Brain pericyte (primary cell): ENCODE measurements around the gene KRTAP1-4.
"Not testable (repeated sequence)": the region's sequence is repeated elsewhere in the genome, so short reads cannot be mapped to it uniquely, and the experiment has no call there.

Experiments
- DNase-seq: peaks from one replicate; pipeline ENCODE4 v3.0.0-alpha.2; 2012; ENCODE audit warnings: low read depth, low spot score

KRTAP1-4 gene

DNA sequence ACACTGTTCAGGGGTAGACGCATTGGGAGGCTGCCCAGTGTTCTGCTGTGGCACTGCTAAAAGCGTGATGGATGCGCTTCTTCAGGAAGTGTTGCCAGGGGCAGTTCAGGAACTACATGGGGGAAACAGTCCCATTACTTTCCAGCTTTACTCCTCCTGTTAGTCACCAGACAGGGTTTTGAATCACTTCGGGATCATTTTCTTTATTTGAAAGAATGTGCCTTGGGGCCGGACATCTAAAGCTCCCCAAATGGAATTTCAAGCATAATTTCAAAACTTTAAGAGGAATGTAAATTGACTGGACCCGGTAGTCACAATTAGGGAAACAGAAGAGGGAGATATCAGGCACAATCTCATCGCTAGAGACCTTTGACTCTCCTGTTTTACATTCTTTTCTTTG is 18.4 kb upstream of the KRTAP1-4 start:
- no peak for DNase-seq

DNA sequence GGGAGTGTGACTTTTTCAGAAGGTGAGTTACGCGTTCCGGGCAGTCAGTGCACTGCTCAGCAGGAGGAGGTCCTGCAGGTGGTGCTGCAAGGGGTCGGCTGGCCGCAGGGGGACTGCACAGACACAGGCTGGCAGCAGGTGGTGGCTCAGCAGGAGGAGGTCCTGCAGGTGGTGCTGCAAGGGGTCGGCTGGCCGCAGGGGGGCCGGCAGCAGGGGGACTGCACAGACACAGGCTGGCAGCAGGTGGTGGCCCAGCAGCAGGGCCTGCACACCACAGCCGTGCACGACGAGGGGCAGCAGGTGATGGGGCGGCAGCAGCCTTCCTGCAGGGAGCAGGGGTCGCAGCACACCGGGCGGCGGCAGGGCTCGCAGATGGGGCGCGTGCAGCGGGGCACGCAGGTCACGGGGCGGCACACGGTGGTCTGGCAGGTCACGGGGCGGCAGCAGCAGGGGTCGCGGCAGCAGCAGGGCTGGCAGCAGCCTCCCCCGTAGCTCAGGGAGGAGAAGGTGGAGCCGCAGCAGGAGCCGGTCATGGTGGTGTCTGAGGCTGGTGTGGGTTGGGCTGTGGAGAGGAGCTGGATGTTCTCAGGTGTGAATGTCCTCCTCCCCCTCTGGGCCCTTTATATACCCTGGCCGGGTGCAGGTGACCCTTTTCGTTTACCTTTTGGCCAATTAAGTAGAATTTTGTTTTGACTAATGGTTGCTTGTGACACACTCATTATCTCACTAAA is 16.9 kb upstream of the KRTAP1-4 start, which contains the start of gene KRTAP2-1:
Gene KRTAP2-1 (minus strand): TSS at position 582 of the 731 bp plus-strand sequence. CDS start 49 bp downstream, at position 533.
- not testable (repeated sequence) for DNase-seq

DNA sequence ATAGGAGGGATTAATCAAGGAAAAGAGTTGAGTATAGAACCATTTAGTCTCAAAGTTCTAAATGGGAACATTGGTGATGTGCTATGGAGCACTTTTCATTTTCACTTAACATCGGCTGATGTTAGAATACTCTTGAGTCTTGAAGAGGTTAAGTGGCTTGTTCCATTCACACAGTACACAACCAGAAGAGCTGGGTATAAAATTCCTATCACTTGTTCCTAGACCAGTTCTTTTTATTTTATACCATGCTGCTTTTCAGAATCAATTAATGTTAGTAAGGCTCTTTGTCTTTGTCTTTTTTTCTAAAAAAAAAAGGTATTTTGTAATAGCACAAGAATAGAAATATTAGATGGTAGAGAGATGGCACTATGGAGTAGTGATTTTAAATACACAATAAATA is 13.0 kb upstream of the KRTAP1-4 start:
- DNase-seq: no peak

DNA sequence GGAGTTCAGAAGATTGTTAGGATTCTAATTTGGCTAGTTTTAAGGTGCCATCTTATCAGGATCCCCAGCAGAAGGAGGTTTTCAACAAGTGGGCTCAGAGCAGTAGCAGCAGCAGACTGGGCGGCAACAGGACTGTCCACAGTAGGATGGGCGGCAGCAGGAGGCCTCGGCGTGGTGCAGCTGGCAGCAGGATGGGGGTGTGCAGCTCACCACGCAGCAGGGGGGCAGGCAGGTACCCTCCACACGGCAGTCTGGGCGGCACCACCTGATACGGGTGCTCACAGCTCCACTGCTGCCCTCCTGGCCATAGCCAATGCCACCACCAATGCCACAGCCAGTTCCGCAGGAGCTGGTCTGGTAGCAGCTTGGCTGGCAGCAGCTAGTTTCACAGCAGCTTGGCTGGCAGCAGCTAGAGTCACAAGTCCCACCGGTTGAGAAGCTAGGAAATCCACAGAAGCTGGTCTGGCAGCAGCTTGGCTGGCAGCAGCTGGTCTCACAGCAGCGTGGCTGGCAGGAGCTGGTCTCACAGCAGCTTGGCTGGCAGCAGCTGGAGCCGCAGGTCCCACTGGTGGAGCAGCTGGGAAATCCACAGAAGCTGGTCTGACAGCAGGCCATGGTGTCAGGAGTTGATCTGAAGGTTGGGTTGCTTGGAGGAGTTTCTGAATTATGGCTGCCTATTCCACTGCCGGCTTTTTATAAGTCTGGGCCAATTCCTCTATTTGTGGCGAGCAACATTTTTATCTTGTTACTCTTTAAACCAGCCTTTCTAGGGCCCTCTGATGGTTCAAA is 11.0 kb upstream of the KRTAP1-4 start, which contains the start of gene KRTAP1-1:
Gene KRTAP1-1 (minus strand): TSS at position 668 of the 789 bp plus-strand sequence. CDS start 53 bp downstream, at position 615.
- not testable (repeated sequence) for DNase-seq

DNA sequence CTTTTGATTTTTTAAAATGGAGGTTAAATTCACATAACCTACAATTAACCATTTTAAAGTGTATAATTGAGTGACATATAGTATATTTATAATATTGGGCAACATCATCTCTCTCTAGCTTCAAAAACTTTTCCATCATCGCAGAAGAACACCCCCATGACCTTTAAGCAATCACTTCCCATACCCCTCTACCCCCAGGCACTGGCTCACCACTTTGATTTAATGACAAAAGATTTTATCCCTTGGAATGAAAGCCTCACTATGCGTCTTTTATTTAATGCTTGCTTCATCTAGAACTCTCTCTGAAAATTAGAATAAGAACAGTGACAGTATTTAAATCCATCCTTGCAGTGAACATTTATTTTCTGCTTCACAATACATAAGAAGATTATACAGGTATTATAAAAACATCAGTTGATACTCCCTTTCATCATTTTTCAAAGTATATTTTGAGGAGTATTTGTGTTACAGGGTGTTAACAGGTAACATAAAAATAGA is 7.9 kb upstream of the KRTAP1-4 start:
- DNase-seq: no peak

DNA sequence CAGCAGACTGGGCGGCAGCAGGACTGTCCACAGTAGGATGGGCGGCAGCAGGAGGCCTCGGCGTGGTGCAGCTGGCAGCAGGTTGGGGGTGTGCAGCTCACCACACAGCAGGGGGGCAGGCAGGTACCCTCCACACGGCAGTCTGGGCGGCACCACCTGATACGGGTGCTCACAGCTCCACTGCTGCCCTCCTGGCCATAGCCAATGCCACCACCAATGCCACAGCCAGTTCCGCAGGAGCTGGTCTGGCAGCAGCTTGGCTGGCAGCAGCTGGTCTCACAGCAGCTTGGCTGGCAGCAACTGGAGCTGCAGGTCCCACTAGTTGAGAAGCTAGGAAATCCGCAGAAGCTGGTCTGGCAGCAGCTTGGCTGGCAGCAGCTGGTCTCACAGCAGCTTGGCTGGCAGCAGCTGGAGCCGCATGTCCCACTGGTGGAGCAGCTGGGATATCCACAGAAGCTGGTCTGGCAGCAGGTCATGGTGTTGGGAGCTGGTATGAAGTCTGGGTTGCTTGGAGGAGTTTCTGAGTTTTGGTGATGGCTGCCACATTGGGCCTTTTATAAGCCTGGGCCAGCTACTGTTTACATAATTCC is 4.4 kb upstream of the KRTAP1-4 start, which contains the start of gene KRTAP1-3:
Gene KRTAP1-3 (minus strand): TSS at position 529 of the 590 bp plus-strand sequence. CDS start 53 bp downstream, at position 476.
- not testable (repeated sequence) for DNase-seq

DNA sequence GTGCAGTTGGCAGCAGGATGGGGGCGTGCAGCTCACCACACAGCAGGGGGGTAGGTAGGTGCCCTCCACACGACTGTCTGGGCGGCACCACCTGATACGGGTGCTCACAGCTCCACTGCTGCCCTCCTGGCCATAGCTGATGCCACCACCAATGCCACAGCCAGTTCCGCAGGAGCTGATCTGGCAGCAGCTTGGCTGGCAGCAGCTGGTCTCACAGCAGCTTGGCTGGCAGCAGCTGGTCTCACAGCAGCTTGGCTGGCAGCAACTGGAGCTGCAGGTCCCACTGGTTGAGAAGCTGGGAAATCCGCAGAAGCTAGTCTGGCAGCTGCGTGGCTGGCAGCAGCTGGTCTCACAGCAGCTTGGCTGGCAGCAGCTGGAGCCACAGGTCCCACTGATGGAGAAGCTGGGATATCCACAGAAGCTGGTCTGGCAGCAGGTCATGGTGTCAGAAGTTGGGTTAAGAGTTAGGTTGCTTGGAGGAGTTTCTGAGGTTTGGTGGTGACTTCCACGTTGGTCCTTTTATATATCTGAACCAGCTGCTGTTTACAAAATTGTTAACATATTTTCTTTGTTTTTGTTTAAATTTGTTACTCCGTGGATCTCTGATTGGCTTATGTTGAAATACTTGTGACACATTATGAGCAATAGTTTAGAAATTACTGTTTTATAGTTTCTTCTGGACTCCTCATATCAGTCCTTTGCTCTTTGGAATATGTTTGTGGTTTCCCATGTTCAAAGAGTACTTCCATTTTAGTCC is 3.1 kb downstream of the KRTAP1-4 start, which contains the start of gene KRTAP1-5:
Gene KRTAP1-5 (minus strand): TSS at position 494 of the 757 bp plus-strand sequence. CDS start 53 bp downstream, at position 441.
- no peak for DNase-seq

DNA sequence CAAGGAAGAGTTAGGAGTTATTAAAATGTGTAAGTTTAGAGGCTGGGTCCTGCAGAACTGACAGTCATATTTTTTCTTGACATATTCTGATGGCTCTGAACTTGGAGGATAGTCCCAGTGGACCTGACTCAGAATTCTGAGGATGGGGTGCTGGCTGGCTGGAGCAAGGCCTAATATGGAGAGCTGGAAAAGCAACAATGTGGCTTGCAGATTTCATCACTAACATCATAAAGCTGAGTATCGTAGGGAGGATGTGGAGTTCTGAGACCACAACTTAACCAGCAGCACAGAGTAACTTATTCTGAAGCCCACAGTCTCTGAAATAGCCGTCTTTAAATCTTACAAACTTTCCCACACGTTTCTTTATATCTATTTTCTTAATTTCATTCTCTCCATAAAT is 5.3 kb downstream of the KRTAP1-4 start:
- no peak for DNase-seq

DNA sequence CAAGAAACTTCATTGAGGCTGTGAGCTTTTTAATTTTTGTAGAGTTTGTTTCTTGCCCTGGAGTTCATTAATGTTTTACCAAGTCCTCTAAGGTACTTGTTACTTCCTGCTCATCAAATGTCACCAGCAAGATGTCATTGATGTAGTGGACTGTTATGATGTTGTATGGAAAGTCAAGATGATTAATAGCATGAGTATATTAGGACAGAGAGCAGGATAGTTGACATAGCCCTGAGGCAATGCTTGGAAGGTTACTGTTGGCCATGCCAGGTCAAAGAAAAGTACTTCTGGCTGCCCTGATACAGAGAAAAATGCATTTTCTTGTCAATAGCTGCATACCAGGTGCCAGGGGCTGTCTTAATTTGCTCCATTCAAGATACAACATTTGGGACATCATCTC is 9.7 kb downstream of the KRTAP1-4 start:
- DNase-seq: no peak

DNA sequence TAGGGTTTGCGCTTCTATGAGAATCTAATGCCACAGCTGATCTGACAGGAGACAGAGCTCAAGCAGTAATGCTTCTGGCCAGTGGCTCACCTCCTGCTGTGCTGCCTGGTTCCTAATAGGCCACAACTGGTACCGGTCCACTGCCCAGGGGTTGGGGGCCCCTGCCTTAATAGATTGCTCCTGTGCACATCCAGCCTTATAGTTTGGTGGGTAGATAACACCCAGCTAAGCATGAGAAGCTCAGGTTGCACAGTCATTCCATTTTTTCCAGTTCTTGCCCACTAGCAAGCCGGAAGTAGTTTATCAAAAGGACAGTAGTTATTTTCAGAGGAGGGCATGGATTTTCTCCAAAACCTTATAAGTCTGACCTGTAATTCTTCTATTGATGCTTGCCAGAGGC is 10.6 kb downstream of the KRTAP1-4 start:
- no peak for DNase-seq

DNA sequence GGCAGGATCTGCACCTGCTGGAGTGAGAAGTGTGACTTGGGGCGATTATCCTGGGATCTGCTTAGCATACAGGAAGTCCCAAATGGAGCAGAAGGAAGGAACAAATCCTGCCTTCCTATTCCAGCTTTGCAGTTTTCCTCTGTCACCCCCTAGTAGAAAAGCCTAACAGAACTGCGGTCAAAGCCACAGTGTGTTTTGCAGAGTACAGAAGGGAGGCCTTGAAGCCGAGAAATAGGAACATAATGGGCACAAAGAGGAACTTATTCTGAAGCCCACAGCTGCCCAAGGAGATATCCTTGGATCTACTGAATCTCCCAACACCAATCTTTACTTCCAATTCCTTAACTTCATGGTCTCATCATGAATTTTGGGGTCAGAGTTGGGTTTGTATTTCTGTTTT is 11.5 kb downstream of the KRTAP1-4 start:
- DNase-seq: no peak

DNA sequence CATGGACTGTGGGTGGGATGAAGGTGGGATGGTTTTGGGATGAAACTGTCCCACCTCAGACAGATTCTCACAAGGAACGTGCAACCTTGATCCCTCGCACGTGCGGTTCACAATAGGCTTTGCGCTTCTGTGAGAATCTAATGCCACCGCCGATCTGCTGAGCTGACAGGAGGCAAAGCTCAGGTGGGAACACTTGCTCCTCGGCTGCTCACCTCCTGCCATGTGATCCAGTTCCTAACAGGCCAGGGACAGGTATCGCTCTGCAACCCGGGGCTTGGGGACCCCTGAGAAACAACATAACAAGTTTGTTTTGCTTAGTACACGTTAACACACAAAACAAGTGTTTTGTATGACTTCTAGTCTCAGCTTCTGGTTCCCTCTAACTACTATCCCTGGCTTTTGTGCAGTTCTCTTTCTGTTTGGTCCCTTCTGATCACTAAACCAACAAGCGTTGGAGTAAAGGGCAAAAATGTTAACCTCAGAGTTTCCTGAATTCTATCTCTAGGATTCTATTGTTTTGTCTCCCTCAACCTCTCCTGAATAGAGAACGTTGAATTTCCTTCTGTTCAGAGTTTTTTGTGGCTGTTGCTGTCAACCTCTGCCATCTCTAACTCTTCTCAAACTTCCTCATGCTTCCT is 13.3 kb downstream of the KRTAP1-4 start:
- DNase-seq: no peak

DNA sequence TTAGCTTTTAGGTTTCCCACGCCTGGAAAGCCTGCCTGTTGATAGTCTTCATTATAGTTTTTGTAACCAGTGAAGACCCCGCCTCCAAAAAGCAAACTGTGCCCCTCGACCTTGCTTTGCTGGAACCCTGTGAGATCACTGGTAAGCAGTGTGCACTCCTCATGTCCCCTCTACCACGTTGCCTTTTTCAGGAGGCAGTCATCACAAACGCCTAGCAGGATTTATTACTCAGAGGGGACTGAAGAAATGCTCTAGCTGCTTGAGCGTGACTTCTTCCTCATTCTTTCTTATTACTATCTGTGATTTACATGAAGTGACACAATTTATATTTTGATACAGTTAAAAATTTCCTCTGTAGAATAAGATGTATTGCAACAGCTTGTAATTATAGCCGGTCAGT is 14.5 kb downstream of the KRTAP1-4 start:
- DNase-seq: no peak

DNA sequence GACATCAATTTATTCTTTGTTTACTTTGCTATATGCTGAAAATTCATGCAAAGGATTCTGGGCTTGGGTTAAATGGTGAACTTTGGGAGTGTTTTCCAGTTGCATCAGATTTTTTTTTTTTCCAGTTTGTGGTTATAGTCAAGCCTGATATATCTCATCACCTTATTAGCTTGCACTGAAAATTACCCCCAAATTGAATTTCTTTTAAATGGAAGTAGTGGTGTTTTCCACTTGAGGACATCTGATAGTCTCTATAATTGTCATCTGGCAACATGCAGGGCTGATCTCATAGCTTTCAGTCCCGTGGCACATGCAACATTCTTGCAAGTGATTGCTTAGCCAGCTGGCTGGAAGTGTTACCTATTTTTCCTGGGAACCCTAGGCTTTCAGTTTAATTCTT is 16.4 kb downstream of the KRTAP1-4 start:
- DNase-seq: no peak

DNA sequence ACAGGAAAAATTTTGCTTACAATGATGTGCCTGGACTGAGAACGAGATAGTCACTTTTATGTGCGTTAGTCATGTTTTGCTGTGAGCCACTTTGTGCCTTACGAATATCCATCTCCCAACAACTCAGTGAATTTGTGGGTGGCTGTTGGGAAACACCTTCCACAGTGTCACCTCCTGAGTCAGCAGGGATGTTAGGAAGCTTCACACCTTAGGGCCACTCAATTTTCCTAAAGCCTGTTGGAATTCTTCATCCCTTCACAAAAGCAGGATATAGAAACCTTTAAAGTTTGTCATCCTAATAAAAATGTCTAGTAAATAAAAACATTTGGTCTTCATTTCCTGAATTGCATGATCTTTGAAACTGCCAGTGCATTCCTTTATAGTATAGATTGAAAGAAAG is 16.8 kb downstream of the KRTAP1-4 start:
- DNase-seq: no peak

DNA sequence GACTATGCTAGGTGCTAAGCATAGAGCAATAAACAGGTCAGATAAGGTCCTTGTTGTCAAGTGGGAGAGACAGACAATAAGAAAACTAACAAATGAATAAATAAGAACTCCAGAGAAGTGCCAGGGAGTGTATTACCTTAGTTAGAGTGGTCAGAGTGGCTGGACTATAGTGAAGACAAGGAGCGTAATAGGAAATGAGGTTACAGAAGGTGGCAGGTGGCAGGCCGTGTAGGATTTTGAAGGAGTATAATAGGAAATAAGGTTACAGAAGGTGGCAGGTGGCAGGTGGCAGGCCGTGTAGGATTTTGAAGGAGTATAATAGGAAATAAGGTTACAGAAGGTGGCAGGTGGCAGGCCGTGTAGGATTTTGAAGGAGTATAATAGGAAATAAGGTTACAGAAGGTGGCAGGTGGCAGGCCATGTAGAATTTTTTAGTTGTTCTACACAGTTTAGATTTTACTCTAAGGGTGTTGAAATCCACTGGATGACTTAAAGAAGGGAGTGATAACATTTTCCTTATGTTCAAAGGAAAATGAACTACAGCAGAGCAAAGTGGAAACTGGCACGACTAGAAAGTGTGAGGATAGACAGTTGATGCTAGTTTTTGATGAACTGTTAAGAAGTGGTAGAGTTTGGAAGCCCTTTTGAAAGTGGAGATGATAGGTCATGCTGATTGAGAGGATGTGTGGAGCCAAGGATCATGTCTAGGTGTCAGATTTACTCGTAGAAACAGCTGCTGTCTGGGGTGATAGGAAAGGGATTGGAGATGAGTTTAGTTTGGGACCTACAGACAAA is 17.5 kb downstream of the KRTAP1-4 start:
- DNase-seq: no peak

DNA sequence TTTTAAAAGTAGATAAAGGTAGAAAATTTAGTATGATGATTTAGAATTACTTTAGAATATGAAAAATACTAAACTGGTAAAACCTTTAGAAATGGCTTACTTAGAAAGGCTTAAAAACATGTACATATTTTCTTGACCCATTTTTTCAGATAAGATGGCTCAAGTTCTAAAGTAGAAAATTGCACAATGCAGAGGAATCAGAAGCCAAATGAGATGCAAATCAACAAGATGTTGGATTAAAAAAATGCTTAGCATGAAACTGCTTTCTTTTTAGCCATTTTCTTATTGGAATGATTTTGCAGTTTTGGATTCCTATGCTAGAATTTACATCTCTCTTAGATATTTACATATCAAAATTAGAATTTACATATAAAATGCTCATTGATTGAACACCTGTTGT is 19.6 kb downstream of the KRTAP1-4 start:
- DNase-seq: no peak

DNA sequence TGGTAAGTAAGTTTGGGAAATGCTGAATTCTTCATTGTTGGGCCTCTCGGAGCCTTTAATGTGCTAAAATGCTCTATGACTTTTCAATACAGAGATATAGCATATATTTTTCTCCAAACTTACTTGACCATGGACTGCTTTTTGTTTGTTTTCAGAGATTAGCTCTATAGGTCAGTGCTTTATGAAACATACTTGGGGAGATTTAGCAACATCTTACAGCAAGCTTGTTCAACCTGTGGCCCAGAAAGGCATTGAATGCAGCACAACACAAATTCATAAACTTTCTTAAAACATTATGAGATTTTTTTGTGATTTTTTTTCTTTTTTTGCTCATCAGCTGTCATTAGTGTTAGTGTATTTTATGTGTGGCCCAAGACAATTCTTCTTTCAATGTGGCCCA is 20.1 kb downstream of the KRTAP1-4 start:
- DNase-seq: no peak

DNA sequence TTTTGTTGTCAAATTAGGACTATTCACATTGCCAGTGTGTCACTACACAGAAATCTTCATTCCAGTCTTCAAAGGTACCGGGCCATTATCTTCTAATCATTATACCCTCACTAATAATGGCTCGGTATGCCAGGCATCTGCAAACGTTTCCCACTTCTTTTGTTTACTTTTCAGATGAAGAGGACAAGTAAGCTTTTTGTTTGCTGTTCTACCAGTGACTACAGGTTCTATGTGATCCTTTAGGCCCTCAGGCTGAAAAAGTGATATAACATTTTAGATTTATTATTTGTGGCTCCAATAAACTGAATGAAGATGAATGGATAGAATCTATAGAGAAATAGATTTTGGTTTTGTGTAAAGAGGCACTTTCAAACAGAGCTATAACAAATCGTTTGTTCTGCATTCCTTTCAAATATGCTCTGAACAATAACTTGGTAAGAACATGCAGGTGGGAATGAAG is 20.7 kb downstream of the KRTAP1-4 start:
- DNase-seq: no peak

DNA sequence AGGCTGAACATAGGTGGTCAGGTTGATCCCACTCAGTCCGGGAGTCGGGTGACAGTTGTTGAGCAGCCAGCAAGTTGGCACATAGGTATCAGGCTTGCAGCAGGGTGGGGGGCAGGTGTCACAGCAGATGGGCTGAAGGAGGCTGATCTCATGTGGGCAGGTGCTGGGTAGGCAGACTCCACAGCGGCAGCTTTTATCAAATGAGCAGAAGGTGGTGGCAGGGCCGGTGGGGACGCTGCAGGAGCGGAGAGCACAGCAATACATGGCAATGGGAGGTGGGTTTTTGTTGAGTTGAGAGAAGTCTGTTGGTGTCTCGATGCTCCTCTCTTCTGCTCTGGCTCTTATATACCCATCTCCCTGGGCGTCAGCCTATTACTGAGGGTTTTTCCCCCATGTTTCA is 21.2 kb downstream of the KRTAP1-4 start, which contains the start of gene KRTAP3-1:
Gene KRTAP3-1 (minus strand): TSS at position 318 of the 400 bp plus-strand sequence. CDS start 54 bp downstream, at position 264.
- no peak for DNase-seq
